Left cardiac atrium (tissue), 4 donors: Measurements from ENCODE around the gene TEF. TPM values are rescaled to one million over a fixed set of nuclear protein-coding genes. Genes with fewer than 3 reads are reported as not detected.

ENCODE experiments used
- ATAC-seq, 2 donors: fragments of 200-7000 bp; cut with Tn5 transposase; one replicate each; pipeline ENCODE4 v1.9.1; 2020; ENCODE audit warnings: mild to moderate bottlenecking in 2 of 2, moderate library complexity in 2 of 2
- DNase-seq: peaks from one replicate; pipeline ENCODE4 v3.0.0-alpha.2; 2020
- intact Hi-C, 2 donors: fragments of 100-400 bp; cut with DNase I; formaldehyde crosslinking; loops; one replicate each; pipeline versions ENCODE4 v1.14.1 to v1.15.1; 2022 to 2023
- long read RNA-seq: library from polyadenylated mRNA; unstranded; transcript quantifications from one replicate; pipeline ENCODE4 v2.0.0, GENCODE V29; 2021
- total RNA-seq, 2 donors: library from RNA; stranded (reverse); fragmentation: NEBNext Ultra II Directional; extraction: Animal tissue kit (Norgen Biotek cat#: 25700); gene quantifications; one replicate each; pipeline ENCODE4 v1.2.1, GENCODE V29; 2021
- donor health status: DM: no; HTN: yes; CAD: no.
- donor health status: DM: no; HTN: yes; CAD: no; lungs with severe emphysema.
- donor health status: DM: yes; HTN: yes; CAD: no.
- donor health status: Dilated cardiomyopathy.

Gene TEF, protein sequence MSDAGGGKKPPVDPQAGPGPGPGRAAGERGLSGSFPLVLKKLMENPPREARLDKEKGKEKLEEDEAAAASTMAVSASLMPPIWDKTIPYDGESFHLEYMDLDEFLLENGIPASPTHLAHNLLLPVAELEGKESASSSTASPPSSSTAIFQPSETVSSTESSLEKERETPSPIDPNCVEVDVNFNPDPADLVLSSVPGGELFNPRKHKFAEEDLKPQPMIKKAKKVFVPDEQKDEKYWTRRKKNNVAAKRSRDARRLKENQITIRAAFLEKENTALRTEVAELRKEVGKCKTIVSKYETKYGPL
- 10 to 100 TPM; 14.0 to 24.5 TPM for total RNA-seq
- long read RNA-seq, full-length matches to known transcripts = 3 of 21 reads
- long read RNA-seq, partial matches to known transcripts = 18 of 21 reads
- long read RNA-seq, other reads (novel, unspliced or antisense) = 0 of 21 reads

DNA sequence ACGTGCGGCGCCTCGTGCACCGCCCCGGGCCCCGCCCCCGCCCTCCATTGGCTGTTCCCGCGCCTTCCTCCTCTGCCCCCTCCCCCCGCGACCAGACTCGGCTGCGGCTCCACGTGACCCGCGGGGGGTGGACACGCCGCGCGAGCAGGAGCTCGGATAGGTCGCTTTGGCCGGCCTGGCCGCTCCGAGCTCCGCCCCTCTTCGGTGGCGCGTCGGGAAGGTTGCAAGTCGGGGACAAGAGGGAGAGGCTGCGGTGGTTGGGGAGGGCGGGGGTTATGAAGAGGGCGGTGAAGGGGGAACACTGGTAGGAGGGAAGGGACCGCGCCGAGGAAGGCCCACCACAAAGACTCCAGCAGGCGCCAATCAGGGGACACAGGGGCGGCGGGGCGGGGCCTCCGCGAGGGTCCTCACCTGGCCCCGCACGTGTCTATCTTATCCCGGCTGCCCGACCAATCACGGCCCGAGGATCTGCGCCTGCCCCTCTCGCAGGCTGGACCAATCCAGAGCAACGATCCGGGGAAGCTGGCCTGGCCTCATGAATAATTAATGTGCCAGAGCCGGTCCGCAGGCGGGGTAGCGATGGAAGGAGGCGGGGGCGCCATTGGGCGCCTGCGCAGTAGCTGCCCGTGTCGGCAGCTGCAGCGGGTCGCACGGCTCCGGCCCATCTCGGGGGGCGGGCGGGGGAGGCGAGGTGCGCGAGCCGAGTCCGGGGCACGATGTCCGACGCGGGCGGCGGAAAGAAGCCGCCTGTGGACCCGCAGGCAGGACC, at the start of gene TEF:
Gene TEF (plus strand): TSS at position 614 of the 769 bp plus-strand sequence. CDS start 103 bp downstream, at position 717.
- peak; percentile 99 for DNase-seq
- ATAC-seq = peak; percentile 87 to 95
- intact Hi-C loops = no loop called here

DNA sequence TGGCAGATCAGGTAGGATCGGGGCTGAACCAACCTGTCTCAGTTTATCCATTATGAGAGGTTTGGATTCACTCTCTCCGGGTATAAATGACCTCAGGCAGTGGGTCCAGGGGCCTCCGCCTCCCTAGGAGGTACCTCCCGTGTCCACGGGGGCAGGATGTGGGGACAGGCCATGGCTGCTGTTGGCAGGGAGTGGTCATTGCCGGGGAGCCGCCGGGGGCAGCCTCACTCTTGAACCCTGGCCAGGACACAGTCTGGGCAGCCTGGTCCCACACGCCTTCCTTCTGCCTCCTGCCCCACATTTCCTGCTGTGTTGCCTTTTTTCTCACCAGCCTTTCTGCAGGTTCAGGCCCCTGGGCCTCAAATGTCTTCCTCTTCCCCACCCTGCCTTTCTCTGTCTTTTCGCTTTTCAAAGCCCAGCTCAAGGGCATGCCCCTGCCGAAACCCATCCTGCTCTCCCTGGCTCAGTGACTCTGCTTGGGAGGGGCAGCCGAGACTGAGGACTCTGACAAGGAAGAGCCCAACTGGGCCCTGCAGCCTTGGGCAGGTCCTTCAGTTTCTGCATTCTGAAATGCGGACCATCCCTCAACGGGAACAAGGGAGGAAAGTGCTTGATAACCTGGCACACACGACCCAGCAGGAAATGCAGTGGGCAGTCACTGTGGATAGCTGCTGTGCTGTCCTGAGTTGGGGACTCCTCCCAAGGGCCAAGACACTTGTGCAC, 49.4 kb upstream of the TEF start:
- no peak for ATAC-seq
- DNase-seq = no peak
- intact Hi-C loops = no loop called here

DNA sequence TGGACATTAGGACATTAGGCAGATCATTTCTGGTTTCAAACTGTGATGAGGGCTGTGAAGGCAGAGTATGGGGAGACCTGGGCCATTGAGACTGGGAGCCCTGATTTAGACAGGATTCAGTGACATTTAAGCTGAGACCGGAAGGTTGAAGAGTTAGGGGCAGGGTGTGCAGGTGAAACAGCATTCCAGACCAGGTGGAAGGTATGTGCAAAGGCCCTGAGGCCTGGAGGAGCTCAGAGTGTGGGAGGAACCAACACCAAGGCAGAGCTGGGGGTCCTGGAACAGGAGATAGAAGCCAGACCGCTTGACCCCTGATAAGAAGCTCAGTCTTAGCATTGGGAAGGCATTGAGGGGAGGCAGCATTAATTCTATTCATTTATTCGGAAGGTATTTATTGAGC, 47.9 kb upstream of the TEF start:
- DNase-seq (no peak), ATAC-seq (no peak)
- intact Hi-C loops = no loop called here

DNA sequence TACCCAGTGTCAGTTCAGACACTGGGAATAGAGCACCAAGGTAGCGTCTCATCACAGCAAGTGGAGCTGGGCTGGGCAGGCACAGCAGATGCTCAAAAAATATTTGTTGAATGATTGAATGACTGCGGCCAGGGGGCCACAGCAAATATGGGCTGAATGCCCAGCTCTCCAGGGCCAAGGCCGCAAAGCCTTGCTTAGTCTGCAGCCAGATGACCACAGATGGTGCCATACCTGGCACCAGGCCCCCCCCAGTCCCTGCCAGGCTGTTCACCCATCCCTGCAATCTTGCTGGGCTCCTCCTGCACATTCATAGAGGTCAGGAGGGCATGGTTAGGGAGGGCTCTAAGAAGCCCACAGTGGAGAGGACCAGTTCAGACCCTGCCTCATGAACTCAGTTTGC, 47.5 kb upstream of the TEF start:
- ATAC-seq (peak; percentile 33 to 36), DNase-seq (no peak)
- intact Hi-C loops = no loop called here

DNA sequence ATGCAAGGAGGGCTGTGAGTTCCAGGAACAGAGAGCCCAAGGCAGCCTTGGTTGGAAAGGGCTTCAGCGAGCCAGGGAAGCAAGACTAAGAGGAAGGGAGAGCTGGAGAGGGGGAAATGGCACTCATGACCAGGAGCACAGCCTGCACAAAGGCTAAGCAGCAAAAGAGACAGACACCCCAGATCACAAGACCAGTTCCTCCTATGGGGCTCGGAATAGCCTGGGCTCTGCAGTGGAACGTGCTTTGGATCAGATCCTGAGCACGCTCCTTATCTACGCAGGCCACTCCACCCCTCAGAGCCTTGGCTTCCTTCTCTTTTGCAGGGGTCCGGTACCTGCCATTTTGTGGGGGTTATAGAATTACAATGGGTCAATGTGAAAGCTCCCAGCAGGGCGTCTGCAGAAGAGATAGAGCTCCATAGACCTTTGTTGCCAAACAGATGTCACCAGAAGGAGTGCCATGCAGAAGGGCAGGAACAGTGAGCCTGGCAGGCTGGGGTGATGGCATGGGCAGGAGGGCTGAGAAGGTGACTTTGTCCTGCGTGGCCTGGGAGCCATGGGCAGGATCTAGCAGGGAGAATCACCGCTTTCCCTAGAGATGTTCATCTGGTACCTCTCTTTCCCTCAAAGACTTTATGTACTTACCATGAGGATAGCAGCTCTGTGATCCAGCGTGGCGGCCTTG, 46.6 kb upstream of the TEF start:
- DNase-seq = no peak
- intact Hi-C loops = no loop called here
- ATAC-seq = peak; percentile 26 to 51

DNA sequence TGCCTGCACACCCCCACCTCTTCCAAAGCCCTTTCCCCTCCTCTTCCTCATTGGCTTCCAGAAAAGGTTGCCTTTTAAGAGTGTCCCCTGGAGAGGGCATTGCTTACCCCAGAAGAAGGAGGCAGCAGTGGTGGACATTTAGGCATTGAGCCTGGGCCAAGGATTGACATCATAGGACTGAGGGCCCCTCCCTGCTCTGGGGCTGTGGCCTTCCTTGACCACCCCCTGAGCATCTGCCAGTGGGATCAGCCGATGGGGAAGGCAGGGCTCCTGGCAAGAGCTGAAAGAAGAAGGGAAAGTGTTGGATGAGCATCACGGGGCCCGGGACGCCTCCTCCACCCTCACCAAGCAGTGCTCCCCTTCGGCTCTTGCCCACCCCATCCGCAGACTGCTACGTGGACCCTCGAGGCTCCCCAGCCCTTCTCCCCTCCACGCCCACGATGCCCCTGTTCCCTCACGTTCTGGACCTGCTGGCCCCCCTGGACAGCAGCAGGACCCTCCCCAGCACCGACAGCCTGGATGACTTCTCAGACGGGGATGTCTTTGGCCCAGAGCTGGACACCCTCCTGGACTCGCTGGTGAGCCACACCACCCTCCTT, 43.0 kb upstream of the TEF start:
- no peak for ATAC-seq
- intact Hi-C loops = no loop called here
- no peak for DNase-seq

DNA sequence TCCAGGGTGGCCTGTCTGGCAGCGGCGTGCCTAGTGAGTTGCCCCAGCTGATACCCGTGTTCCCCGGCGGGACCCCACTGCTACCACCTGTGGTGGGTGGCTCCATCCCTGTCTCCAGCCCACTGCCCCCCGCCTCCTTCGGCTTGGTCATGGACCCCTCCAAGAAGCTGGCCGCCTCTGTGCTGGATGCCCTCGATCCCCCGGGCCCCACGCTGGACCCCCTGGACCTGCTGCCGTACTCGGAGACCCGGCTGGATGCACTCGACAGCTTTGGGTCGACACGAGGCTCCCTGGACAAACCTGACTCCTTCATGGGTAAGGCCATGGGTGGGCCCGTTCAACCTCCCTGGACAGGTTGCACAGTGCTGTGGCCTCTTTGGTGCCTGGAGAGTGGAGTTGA, 41.9 kb upstream of the TEF start:
- ATAC-seq (no peak), DNase-seq (no peak)
- intact Hi-C loops = no loop called here

DNA sequence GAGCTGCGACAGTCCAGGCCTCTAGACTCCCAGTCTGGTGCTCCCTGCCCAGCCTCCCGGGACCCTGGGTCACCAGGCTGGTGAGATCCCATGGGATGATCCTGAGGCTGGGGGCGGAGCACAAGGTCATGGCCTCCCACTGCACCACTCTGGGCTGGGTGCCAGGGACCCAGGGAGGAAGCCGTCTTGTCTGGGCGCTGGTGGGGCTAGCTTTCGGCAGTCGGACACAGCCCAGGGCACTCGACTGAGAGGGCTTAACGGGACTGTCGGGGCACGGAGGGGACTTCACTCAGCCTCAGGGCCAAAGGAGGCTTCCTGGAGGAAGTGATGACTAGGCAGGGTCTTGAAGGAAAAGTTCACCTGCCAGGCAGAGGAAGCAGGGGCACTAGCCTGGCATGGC, 41.4 kb upstream of the TEF start:
- DNase-seq (no peak), ATAC-seq (no peak)
- intact Hi-C loops = no loop called here

DNA sequence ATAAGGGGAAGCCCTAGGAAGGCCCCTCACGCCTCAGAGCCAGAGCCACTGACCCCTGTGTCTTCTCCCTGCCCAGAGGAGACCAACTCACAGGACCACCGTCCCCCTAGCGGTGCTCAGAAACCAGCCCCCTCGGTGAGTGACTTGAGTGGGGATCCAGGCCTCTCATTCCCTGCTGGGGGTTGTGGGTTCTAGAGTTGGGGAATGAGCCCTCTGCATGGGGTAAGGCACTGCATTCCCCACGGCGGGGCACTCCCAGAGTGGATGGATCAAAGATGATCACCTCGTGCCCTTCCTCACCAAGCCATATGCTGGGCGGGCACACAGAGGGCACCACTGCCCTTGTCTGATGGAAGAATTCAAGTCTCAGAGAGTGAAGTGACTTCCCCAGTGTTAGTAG, 40.7 kb upstream of the TEF start:
- intact Hi-C loops = no loop called here
- DNase-seq = no peak
- no peak for ATAC-seq

DNA sequence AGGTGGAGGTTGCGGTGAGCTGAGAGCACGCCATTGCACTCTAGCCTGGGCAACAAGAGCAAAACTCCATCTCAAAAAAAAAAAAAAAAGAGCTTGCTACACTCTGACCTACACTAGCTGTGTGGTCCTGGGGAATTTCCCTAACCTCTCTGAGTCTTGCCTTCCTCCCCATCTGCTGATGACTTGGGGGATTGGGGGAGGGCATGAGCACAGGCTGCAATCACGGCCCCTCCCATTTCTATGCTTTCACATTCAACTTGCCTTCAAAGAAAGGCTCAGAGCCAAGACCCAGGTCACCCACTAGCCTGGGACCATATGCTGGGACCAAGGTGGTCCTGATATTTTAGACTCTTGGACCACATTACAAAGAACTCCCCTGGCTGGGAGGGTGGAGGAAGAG, 39.8 kb upstream of the TEF start:
- DNase-seq = no peak
- intact Hi-C loops = no loop called here
- no peak for ATAC-seq

DNA sequence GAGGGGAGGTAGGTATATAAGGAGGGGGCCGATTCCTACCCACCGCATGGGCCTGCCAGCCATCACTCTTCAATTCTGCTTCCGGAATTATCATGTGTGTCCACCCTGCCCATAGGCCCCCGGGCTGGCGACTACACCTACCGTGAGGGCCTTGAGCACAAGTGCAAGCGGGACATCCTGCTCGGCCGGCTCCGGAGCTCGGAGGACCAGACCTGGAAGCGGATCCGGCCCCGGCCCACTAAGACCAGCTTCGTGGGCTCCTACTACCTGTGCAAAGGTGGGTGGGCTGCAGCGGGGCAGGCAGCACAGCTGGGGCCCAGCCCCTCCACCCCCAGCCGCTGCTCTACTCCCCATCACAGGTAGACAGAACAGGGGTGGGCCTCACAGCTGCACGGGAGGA, 38.4 kb upstream of the TEF start:
- intact Hi-C loops = no loop called here
- no peak for ATAC-seq
- no peak for DNase-seq

DNA sequence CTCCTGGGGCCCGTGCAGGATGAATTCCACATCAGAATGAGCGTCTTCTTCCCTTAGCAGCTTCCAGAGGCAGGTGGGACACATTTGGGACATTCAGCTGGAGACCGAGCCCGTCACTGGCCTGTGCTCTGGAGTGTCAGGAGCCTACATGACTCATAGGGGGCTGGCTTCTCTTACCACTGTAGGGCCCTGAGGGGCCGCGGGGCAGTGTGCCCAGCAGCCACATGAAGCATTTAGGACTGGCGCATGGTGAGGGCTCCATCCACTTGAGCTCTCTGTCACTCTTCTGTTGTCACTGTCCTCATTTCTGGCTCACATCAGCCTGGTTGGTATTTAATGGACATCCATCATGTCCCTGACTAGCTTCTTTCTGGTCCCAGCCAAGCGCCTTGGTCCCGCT, 38.0 kb upstream of the TEF start:
- intact Hi-C loops = no loop called here
- peak in 1 of 2 donors; percentile 53 for ATAC-seq
- no peak for DNase-seq

DNA sequence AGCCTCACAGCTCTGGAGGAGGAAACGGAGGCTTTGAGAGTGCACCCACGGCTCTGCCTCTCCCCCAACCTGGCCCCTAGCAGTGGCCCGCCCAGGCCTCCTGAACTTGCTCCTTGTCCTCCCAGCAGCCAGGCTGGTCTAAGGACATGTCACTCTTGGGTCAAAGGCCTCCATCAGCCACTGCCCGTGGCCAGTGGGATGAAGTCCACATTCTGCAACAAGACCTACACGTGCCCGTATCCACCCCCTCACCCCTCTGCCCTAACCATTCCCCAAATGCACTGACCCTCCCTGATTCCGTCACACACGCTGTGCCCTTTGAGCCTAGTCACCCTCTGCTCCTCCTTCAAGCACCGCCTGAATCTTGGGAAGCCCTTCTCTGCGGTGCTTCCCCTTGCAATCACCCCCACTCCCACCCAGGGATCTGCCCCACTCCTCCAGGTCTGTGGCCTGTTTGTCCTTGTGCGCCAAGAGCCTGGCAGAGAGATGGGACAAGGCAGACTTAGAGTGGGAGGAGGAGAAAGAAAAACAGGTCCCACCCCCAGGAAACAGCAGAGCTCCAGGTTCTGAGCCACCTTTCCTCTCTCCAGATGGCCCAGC, 37.5 kb upstream of the TEF start:
- DNase-seq = no peak
- intact Hi-C loops = no loop called here
- ATAC-seq = no peak

DNA sequence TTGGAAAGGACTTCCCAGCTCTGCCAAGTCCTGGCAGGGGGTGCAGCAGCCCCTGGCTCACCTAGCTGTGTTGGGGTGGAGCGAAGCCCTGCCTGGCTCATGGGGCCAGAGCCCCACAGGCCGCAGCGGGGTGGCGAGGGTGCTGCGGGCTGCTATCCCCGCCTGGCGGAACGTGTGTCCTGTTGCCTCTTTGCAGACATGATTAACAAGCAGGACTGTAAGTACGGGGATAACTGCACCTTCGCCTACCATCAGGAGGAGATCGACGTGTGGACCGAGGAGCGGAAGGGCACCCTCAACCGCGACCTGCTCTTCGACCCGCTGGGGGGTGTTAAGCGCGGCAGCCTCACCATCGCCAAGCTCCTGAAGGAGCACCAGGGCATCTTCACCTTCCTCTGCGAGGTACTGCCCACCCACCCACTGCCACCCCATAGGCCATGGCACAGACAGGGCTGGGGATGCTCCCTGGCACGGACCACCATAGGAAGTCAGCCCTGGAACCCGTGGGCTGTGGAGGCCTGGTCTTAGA, 35.9 kb upstream of the TEF start:
- intact Hi-C loops = no loop called here
- ATAC-seq = no peak
- DNase-seq = no peak

DNA sequence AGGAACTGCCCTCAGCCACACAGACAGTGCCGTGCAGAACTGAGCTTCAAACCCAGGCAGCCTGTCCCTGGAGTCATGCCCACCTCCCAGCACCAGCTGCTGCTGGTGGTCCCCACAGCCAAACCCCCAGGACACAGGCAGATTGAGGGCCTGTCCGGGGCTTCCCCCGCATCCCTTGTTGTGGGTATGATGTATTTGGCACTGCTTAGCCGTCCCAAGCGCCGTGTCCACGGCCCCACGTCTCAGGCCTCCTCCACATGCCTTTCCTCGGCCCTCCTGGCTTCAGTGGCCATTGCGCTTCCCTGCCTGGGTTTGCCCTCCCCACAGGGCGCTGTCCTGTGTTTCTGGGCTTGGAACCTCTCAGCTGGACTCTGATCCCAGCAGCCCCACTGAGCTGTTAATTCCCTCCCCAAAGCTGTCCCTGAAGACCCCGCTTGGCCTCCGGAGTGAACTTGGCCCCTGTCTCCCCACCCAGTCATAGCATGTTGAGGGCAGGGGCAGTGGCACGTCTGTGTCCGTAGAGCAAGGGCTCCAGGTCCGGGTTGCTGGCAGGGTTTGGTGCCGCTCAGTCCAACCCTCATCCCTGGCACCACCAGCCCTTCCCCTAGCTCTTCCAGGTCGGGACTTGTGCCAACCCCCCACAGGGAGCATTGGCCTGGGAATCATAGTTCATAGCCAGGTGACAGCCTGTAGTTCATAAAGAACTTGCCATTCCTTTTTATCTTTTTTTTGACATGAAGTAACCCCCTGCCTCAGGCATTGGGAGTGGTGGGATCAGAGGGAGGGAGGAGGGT, 34.5 kb upstream of the TEF start:
- intact Hi-C loops = no loop called here
- DNase-seq = no peak
- peak in 1 of 2 donors; percentile 42 for ATAC-seq

DNA sequence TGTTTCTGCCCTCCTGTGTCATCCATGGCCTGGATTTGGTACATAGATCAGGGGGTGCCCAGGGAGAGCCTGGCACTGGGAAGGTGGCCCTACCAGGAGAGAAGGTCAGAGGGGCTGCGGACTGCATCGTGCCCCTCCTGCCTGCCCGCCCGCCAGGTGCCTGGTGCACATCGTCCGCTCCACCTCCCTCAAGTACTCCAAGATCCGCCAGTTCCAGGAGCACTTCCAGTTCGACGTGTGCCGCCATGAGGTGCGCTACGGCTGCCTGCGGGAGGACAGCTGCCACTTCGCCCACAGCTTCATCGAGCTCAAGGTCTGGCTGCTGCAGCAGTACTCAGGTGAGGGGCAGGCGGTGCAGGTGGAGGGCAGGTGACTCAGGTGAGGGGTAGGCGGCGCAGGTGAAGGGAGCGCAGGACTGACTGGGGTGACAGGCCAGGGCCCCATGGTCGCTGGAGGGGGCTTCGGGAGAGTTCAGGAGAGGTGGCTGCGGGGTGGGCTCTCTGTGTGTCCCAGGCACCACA, 32.7 kb upstream of the TEF start:
- ATAC-seq = no peak
- no peak for DNase-seq
- intact Hi-C loops = no loop called here

DNA sequence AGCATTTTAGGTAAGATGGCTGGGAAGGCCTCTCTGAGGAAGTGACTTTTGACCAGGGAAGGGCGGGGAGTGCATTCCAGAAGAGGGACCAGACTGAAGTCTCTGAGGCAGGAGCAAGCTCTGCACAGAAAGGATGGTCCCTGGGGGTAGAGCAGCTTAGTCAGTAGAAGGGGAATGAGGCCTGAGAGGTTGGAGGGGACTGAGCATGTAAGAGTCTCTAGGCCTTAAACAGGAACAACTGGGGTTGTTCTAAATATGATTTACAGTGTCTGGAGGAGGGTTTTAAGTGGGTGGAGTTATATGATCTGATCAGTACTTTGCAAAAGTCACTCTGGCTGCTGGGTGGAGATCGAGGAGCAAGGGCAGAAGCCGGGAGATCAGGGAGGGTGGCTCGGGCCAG, 31.7 kb upstream of the TEF start:
- intact Hi-C loops = no loop called here
- no peak for DNase-seq
- ATAC-seq = peak in 1 of 2 donors; percentile 15
